H9 (cell line): ENCODE results near the gene CELF4. TPM values are rescaled to one million over a fixed set of nuclear protein-coding genes. Genes with fewer than 3 reads are reported as not detected.
A peak's percentile ranks its signal among the peaks of the same experiment; 100 is the strongest.

ENCODE experiments used
- DNase-seq: peaks from one replicate; pipeline ENCODE4 v3.0.0-alpha.2; 2017
- H2AFZ ChIP-seq: one replicate; pipeline ENCODE4 v1.6.1; 2013; ENCODE audit warnings: mild to moderate bottlenecking, low read length, control low read depth, moderate library complexity
- H2AK5ac ChIP-seq: 2 replicates; pipeline ENCODE4 v1.6.1; 2013; ENCODE audit warnings: low read length, control low read depth, mixed read lengths; ENCODE audit not compliant: insufficient read length
- H2BK120ac ChIP-seq: one replicate; pipeline ENCODE4 v1.6.1; 2013; ENCODE audit warnings: low read depth, mild to moderate bottlenecking, low read length, control low read depth, inconsistent platforms; ENCODE audit not compliant: poor library complexity, severe bottlenecking
- H2BK12ac ChIP-seq: 2 replicates; pipeline ENCODE4 v1.6.1; 2013; ENCODE audit warnings: low read length, control low read depth, mixed read lengths, low read depth; ENCODE audit not compliant: insufficient read length
- H2BK15ac ChIP-seq: 2 replicates; pipeline ENCODE4 v1.6.1; 2013; ENCODE audit warnings: low read depth, low read length, control low read depth
- H2BK20ac ChIP-seq: one replicate; pipeline ENCODE4 v1.6.1; 2013; ENCODE audit warnings: low read depth, mild to moderate bottlenecking, low read length, control low read depth, inconsistent platforms; ENCODE audit not compliant: poor library complexity, severe bottlenecking
- H2BK5ac ChIP-seq: 2 replicates; pipeline ENCODE4 v1.6.1; 2013; ENCODE audit warnings: low read length, control low read depth, mixed read lengths; ENCODE audit not compliant: insufficient read length
- H3K14ac ChIP-seq: 2 replicates; pipeline ENCODE4 v1.6.1; 2013; ENCODE audit warnings: low read length, control low read depth; ENCODE audit not compliant: insufficient read depth
- H3K18ac ChIP-seq: 2 replicates; pipeline ENCODE4 v1.6.1; 2013; ENCODE audit warnings: low read depth, mild to moderate bottlenecking, mixed read lengths, low read length, control low read depth; ENCODE audit not compliant: insufficient read length
- H3K23ac ChIP-seq: 2 replicates; pipeline ENCODE4 v1.6.1; 2013; ENCODE audit warnings: low read length, control low read depth, mixed read lengths, low read depth; ENCODE audit not compliant: insufficient read length
- H3K23me2 ChIP-seq: 2 replicates; pipeline ENCODE4 v1.6.1; 2013; ENCODE audit warnings: low read depth, mild to moderate bottlenecking, mixed read lengths, low read length, control low read depth; ENCODE audit not compliant: insufficient read length, poor library complexity, severe bottlenecking
- H3K27ac ChIP-seq: 2 replicates; pipeline ENCODE4 v1.5.1; 2013; ENCODE audit warnings: low read length, control low read depth, mixed read lengths, low read depth; ENCODE audit not compliant: insufficient read length
- H3K27me3 ChIP-seq: 2 replicates; pipeline ENCODE4 v1.6.1; 2013; ENCODE audit warnings: low read length, control low read depth, inconsistent platforms; ENCODE audit not compliant: insufficient read depth
- H3K4ac ChIP-seq: 2 replicates; pipeline ENCODE4 v1.6.1; 2013; ENCODE audit warnings: low read depth, mild to moderate bottlenecking, control low read depth, inconsistent platforms, low read length, moderate library complexity
- H3K4me1 ChIP-seq: 2 replicates; pipeline ENCODE4 v1.6.1; 2013; ENCODE audit warnings: low read length, control low read depth, inconsistent platforms; ENCODE audit not compliant: insufficient read depth
- H3K4me2 ChIP-seq: 2 replicates; pipeline ENCODE4 v1.6.1; 2013; ENCODE audit warnings: low read length, control low read depth, mixed read lengths; ENCODE audit not compliant: insufficient read length, insufficient read depth
- H3K56ac ChIP-seq: 2 replicates; pipeline ENCODE4 v1.6.1; 2013; ENCODE audit warnings: low read depth, mild to moderate bottlenecking, mixed read lengths, low read length, control low read depth; ENCODE audit not compliant: insufficient read length
- H3K79me1 ChIP-seq: 2 replicates; pipeline ENCODE4 v1.6.1; 2013; ENCODE audit warnings: low read depth, mild to moderate bottlenecking, moderate library complexity, low read length, control low read depth, inconsistent platforms; ENCODE audit not compliant: insufficient read depth, poor library complexity, severe bottlenecking
- H3K79me2 ChIP-seq: 2 replicates; pipeline ENCODE4 v1.6.1; 2013; ENCODE audit warnings: low read length, control low read depth, inconsistent platforms; ENCODE audit not compliant: insufficient read depth
- H3K9ac ChIP-seq: 2 replicates; pipeline ENCODE4 v1.6.1; 2013; ENCODE audit warnings: low read length, control low read depth, mixed read lengths; ENCODE audit not compliant: insufficient read length; ENCODE audit errors: extremely low read depth
- H3K9me3 ChIP-seq: one replicate; pipeline ENCODE4 v1.6.1; 2013; ENCODE audit warnings: low read depth, low read length, inconsistent platforms; ENCODE audit not compliant: control insufficient read depth
- H3T11ph ChIP-seq: one replicate; pipeline ENCODE4 v1.6.1; 2013; ENCODE audit warnings: mild to moderate bottlenecking, low read length, control low read depth, inconsistent platforms
- H4K20me1 ChIP-seq: one replicate; pipeline ENCODE4 v1.6.1; 2013; ENCODE audit not compliant: control insufficient read depth, insufficient read length, insufficient read depth
- H4K5ac ChIP-seq: 2 replicates; pipeline ENCODE4 v1.6.1; 2013; ENCODE audit warnings: low read depth, mild to moderate bottlenecking, mixed read lengths, low read length, control low read depth; ENCODE audit not compliant: insufficient read length
- H4K8ac ChIP-seq: replicated peaks from 2 replicates; pipeline ENCODE4 v1.6.1; 2013; ENCODE audit warnings: low read length, control low read depth, mixed read lengths, low read depth; ENCODE audit not compliant: insufficient read length
- H4K91ac ChIP-seq: 2 replicates; pipeline ENCODE4 v1.6.1; 2013; ENCODE audit warnings: low read depth, mild to moderate bottlenecking, moderate library complexity, mixed read lengths, low read length, control low read depth; ENCODE audit not compliant: insufficient read length
- H3K27ac Mint-ChIP-seq, 3 experiments: 2 replicates in 2 of 3; 3 replicates in 1 of 3; pipeline ENCODE4 v1.8.0; 2020 to 2021; ENCODE audit warnings: mixed read lengths in 3 of 3, mild to moderate bottlenecking in 1 of 3, moderate library complexity in 1 of 3
- H3K27me3 Mint-ChIP-seq: 2 replicates; pipeline ENCODE4 v1.8.0; 2021; ENCODE audit warnings: low read depth, mild to moderate bottlenecking, moderate library complexity, mixed read lengths
- H3K36me3 Mint-ChIP-seq, 3 experiments: 2 replicates in 2 of 3; 3 replicates in 1 of 3; pipeline ENCODE4 v1.8.0; 2020 to 2021; ENCODE audit warnings: low read depth in 3 of 3, mixed read lengths in 3 of 3; ENCODE audit not compliant: insufficient read depth in 1 of 3
- H3K4me1 Mint-ChIP-seq, 2 experiments: 2 replicates each; pipeline ENCODE4 v1.8.0; 2020; ENCODE audit warnings: mixed read lengths in 2 of 2
- H3K4me3 Mint-ChIP-seq, 2 experiments: 2 replicates in 1 of 2; 3 replicates in 1 of 2; pipeline ENCODE4 v1.8.0; 2020 to 2021; ENCODE audit warnings: mild to moderate bottlenecking in 2 of 2, mixed read lengths in 2 of 2, moderate library complexity in 1 of 2
- H3K9me3 Mint-ChIP-seq, 2 experiments: 2 replicates in 1 of 2; 3 replicates in 1 of 2; pipeline ENCODE4 v1.8.0; 2020; ENCODE audit warnings: mild to moderate bottlenecking in 2 of 2, mixed read lengths in 2 of 2, moderate library complexity in 1 of 2
- CTCF ChIP-seq: fragments of 200-600 bp; sonication (generic); conservative IDR thresholded peaks from 3 replicates; pipeline ENCODE4 v1.8.0; 2021; ENCODE audit warnings: antibody characterized with exemption, mild to moderate bottlenecking
- WGBS: extraction: QIAGEN DNeasy Blood & Tissue Kit; methylation state at CpG from one replicate; pipeline ENCODE4 v1.1.7; 2013; ENCODE audit warnings: missing lambda C conversion rate, low lambda C conversion rate, mixed read lengths; ENCODE audit not compliant: insufficient read length; ENCODE audit errors: extremely low coverage; 5-methylcytosine and 5-hydroxymethylcytosine counted together
- total RNA-seq: library from RNA; stranded (reverse); gene quantifications from 2 replicates; pipeline ENCODE4 v1.2.1, GENCODE V29; 2021

The CELF4 gene
- total RNA-seq, 1 experiment from 2014 or later = 1.1 TPM

- no peaks in the 10 kb centered on the region for H3K79me2 ChIP-seq
- H3K23me2 ChIP-seq = no peaks in the 10 kb centered on the region
- no peak overlapping the region for H2BK12ac ChIP-seq
- peaks cover 5% of the 10 kb centered on the region for H3K9me3 ChIP-seq
- H3K4me3 Mint-ChIP-seq = no peak overlapping the region
- no peak overlapping the region for H4K5ac ChIP-seq
- no peak overlapping the region for H3T11ph ChIP-seq
- H4K20me1 ChIP-seq = no peaks in the 10 kb centered on the region
- H2AK5ac ChIP-seq = no peak overlapping the region
- peaks cover 33 to 42% of the 10 kb centered on the region in 2 experiments for H3K4me1 Mint-ChIP-seq
- no peak overlapping the region for H3K18ac ChIP-seq
- H3K14ac ChIP-seq = no peak overlapping the region
- no peaks in the 10 kb centered on the region for H3K79me1 ChIP-seq
- no peak overlapping the region for H4K91ac ChIP-seq
- WGBS = no CpG with 5 or more reads among the region's 2 CpGs
- H3K56ac ChIP-seq = no peak overlapping the region
- no peak overlapping the region for H2BK5ac ChIP-seq
- H2BK20ac ChIP-seq = no peak overlapping the region
- H3K27me3 ChIP-seq = no peaks in the 10 kb centered on the region
- peaks cover 3% of the 10 kb centered on the region for H3K27me3 Mint-ChIP-seq
- no peak overlapping the region for H3K9ac ChIP-seq
- no peak overlapping the region for H2BK120ac ChIP-seq
- peak; percentile 33; the same call in 2 of the 3 replicates for TF ChIP-seq CTCF
- H2BK15ac ChIP-seq = no peak overlapping the region
- no peak overlapping the region for H3K27ac ChIP-seq
- H3K27ac Mint-ChIP-seq = no peak overlapping the region; a peak in 1 of 7 replicates
- peaks cover 8 to 12% of the 10 kb centered on the region in 2 experiments; a peak in 3 of 5 replicates for H3K9me3 Mint-ChIP-seq
- H4K8ac ChIP-seq = no peak overlapping the region
- peaks cover 0 to 13% (median 5%) of the 10 kb centered on the region in 3 experiments; a peak in 3 of 7 replicates for H3K36me3 Mint-ChIP-seq
- no peak overlapping the region for H3K4ac ChIP-seq
- no peak overlapping the region for H2AFZ ChIP-seq
- no peak overlapping the region for H3K4me2 ChIP-seq
- H3K23ac ChIP-seq = no peak overlapping the region
- peaks cover 9% of the 10 kb centered on the region for H3K4me1 ChIP-seq
- no peak for DNase-seq
Measured at GRCh38 chr18:37588289-37588688, 22.7 kb upstream of the CELF4 start.
